Lower lobe of right lung (tissue), 2 donors: ENCODE results near the gene STPG3. TPM values are rescaled to one million over a fixed set of nuclear protein-coding genes. Genes with fewer than 3 reads are reported as not detected.

Experiments
- ATAC-seq, 2 donors: fragments of 200-7000 bp; cut with Tn5 transposase; one replicate each; pipeline ENCODE4 v1.9.1; 2020 to 2022; ENCODE audit warnings: mild to moderate bottlenecking in 2 of 2, moderate library complexity in 2 of 2
- DNase-seq: peaks from one replicate; pipeline ENCODE4 v3.0.0-alpha.2; 2020
- H3K27ac ChIP-seq: fragments of 200-600 bp; one replicate; pipeline ENCODE4 v1.8.0; 2022
- H3K27me3 ChIP-seq: fragments of 200-600 bp; one replicate; pipeline ENCODE4 v1.8.0; 2022; ENCODE audit warnings: low read depth
- H3K36me3 ChIP-seq: fragments of 200-600 bp; one replicate; pipeline ENCODE4 v1.8.0; 2022; ENCODE audit warnings: mild to moderate bottlenecking
- H3K4me1 ChIP-seq: fragments of 200-600 bp; one replicate; pipeline ENCODE4 v1.8.0; 2022
- H3K4me3 ChIP-seq: fragments of 200-600 bp; one replicate; pipeline ENCODE4 v1.8.0; 2022; ENCODE audit warnings: mild to moderate bottlenecking
- H3K9me3 ChIP-seq: fragments of 200-600 bp; one replicate; pipeline ENCODE4 v1.8.0; 2022
- intact Hi-C: fragments of 100-400 bp; cut with DNase I; formaldehyde crosslinking; loops from one replicate; pipeline ENCODE4 v1.11.0; 2022
- total RNA-seq: library from RNA; stranded (reverse); fragmentation: NEBNext Ultra II Directional; extraction: Animal tissue kit (Norgen Biotek cat#: 25700); gene quantifications from one replicate; pipeline ENCODE4 v1.2.1, GENCODE V29; 2021
- TF ChIP-seq, protein P1 (sequence below): fragments of 200-600 bp; IDR thresholded peaks from one replicate; pipeline ENCODE4 v1.8.0; 2022; ENCODE audit warnings: antibody characterized with exemption, mild to moderate bottlenecking
- donor health status: DM: no; HTN: yes; CAD: no; lungs with severe emphysema.

STPG3 gene
- total RNA-seq, 1 donor from 2014 or later: 0.38 TPM

DNA sequence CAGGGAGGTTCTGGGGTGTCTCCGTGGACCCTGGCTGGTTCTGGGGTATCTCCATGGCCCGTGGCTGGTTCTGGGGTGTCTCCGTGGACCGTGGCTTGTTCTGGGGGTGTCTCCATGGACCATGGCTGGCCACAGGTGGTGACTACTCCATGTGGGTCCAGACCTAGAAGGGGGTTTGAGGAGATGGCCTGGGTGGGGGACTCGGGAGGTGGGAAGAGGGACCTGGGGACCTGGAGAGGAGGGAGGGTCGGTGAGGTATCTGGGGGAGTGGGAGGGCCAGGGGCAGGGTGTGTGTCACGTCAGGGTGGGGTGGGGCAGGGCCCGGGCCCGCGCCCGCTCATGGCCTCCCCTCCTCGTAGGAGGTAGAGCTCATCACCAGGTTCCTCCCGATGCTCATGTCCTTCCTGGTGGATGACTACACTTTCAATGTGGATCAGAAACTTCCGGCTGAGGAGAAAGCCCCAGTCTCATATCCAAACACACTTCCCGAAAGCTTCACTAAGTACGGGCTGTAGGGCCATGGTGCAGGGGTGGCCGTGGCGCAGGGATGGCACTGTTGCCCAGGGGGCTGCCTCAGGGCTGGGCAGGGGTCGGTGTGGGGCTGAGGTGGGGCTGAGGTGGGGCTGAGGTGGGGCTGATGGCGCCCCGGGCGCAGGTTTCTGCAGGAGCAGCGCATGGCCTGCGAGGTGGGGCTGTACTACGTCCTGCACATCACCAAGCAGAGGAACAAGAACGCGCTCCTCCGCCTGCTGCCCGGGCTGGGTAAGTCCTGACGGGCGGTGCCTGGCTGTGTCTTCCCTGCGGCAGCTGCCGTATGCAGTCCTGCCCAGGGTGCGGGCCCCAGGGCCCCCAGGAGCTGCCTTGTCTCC is 15.7 kb downstream of the STPG3 start:
- DNase-seq (peak; percentile 43), ATAC-seq (no peak)
- no peak overlapping the region for H3K4me3 ChIP-seq
- TF ChIP-seq, protein P1, sequence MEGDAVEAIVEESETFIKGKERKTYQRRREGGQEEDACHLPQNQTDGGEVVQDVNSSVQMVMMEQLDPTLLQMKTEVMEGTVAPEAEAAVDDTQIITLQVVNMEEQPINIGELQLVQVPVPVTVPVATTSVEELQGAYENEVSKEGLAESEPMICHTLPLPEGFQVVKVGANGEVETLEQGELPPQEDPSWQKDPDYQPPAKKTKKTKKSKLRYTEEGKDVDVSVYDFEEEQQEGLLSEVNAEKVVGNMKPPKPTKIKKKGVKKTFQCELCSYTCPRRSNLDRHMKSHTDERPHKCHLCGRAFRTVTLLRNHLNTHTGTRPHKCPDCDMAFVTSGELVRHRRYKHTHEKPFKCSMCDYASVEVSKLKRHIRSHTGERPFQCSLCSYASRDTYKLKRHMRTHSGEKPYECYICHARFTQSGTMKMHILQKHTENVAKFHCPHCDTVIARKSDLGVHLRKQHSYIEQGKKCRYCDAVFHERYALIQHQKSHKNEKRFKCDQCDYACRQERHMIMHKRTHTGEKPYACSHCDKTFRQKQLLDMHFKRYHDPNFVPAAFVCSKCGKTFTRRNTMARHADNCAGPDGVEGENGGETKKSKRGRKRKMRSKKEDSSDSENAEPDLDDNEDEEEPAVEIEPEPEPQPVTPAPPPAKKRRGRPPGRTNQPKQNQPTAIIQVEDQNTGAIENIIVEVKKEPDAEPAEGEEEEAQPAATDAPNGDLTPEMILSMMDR: no peak
- peaks cover 67% of the 10 kb centered on the region for H3K36me3 ChIP-seq
- no peak overlapping the region for H3K27ac ChIP-seq
- no peaks in the 10 kb centered on the region for H3K9me3 ChIP-seq
- peaks cover 41% of the 10 kb centered on the region for H3K4me1 ChIP-seq
- no peaks in the 10 kb centered on the region for H3K27me3 ChIP-seq
- intact Hi-C loops: no loop called here

DNA sequence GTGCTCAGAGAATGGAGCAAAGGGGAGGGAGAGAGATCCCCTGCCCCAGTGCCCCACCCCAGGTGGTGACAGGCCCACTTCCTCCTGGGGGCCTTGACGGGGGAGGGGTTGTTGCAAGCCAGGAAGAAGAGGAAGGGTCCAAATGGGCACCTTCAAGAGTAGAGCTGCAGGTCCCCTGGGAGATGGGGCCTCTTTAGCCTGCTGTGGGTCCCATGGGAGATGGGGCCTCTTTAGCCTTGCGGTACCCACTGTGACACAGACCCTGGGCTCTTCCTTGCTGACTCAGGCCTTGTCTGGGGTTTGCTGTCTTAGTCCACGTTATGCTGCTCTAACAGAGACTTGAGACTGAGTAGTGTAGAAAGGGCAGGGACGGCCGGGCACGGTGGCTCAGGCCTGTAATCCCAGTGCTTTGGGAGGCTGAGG is 16.9 kb downstream of the STPG3 start:
- peaks cover 41% of the 10 kb centered on the region for H3K4me1 ChIP-seq
- DNase-seq (no peak), ATAC-seq (no peak)
- no peaks in the 10 kb centered on the region for H3K9me3 ChIP-seq
- intact Hi-C loops: no loop called here
- H3K27me3 ChIP-seq: no peaks in the 10 kb centered on the region
- peak overlapping the region; percentile 70 for H3K27ac ChIP-seq
- no peak overlapping the region for H3K4me3 ChIP-seq
- TF ChIP-seq, protein P1: no peak
- H3K36me3 ChIP-seq: peaks cover 78% of the 10 kb centered on the region

DNA sequence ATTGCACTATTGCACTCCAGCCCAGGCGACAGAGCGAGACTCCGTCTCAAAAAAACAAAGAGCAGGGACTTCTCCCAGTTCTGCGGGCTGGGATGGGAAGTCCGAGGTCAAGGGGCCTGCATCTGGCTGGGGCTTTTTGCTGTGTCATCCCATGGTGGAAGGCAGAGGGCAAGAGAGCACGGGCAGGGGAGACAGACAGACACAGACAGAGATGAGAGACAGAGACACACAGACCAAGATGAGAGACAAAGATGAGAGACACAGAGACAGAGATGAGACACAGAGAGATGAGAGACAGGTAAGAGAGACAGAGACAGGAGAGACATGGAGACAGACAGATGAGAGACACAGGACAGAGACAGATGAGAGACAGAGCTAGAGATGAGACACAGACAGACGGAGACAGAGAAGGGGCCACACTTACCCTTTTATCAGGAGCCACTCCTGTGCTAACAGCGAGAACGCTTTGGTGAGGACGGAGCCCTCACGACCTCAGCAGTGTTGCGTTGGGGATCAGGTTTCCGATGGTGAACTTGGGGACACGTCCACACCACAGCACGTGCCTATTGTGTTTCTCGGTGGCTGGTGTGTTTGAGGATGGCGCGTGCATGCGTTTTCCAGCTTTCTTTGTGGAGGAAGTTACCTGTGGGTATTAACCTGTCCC is 17.6 kb downstream of the STPG3 start:
- TF ChIP-seq, protein P1: no peak
- Histone ChIP-seq H3K27ac (peak overlapping the region; percentile 70), H3K4me3 (peak overlapping the region; percentile 15), H3K4me1 (peaks cover 41% of the 10 kb centered on the region), H3K9me3 (no peaks in the 10 kb centered on the region), H3K27me3 (no peaks in the 10 kb centered on the region), H3K36me3 (peaks cover 80% of the 10 kb centered on the region)
- ATAC-seq: peak; percentile 3 to 15
- intact Hi-C loops: no loop called here
- DNase-seq: no peak

- Histone ChIP-seq H3K4me3 (peak overlapping the region; percentile 15), H3K9me3 (no peaks in the 10 kb centered on the region), H3K27me3 (no peaks in the 10 kb centered on the region), H3K27ac (peak overlapping the region; percentile 70), H3K36me3 (peaks cover 74% of the 10 kb centered on the region), H3K4me1 (peaks cover 41% of the 10 kb centered on the region)
- intact Hi-C loops: no loop called here
- TF ChIP-seq, protein P1: no peak
- DNase-seq (peak; percentile 84), ATAC-seq (peak; percentile 81 to 87)
Observed at GRCh38 chr9:137269231-137269772, 18.2 kb downstream of the STPG3 start.

GRCh38 chr9:137270929-137271695 is 20.0 kb downstream of the STPG3 start:
- H3K4me1 ChIP-seq: peaks cover 52% of the 10 kb centered on the region
- peaks cover 56% of the 10 kb centered on the region for H3K36me3 ChIP-seq
- DNase-seq: no peak
- ATAC-seq: no peak
- intact Hi-C loops: no loop called here
- no peak overlapping the region for H3K27ac ChIP-seq
- no peaks in the 10 kb centered on the region for H3K27me3 ChIP-seq
- no peaks in the 10 kb centered on the region for H3K9me3 ChIP-seq
- TF ChIP-seq, protein P1: no peak
- no peak overlapping the region for H3K4me3 ChIP-seq
